Endothelial cell (in vitro differentiated cells): Measurements from ENCODE around the gene MFSD12. TPM values are rescaled to one million over a fixed set of nuclear protein-coding genes. Genes with fewer than 3 reads are reported as not detected.

ENCODE experiments used
- DNase-seq: peaks from one replicate; pipeline ENCODE4 v3.0.0; 2021; ENCODE audit warnings: low spot score
- H3K27ac Mint-ChIP-seq: one replicate; pipeline ENCODE4 v1.8.0; 2021; ENCODE audit warnings: mixed read lengths, inconsistent platforms; ENCODE audit not compliant: unreplicated experiment
- H3K27me3 Mint-ChIP-seq: one replicate; pipeline ENCODE4 v1.8.0; 2021; ENCODE audit warnings: mild to moderate bottlenecking, moderate library complexity, mixed read lengths, inconsistent platforms; ENCODE audit not compliant: unreplicated experiment
- H3K36me3 Mint-ChIP-seq: one replicate; pipeline ENCODE4 v1.8.0; 2021; ENCODE audit warnings: mild to moderate bottlenecking, low read depth, mixed read lengths, inconsistent platforms; ENCODE audit not compliant: unreplicated experiment
- H3K4me1 Mint-ChIP-seq: one replicate; pipeline ENCODE4 v1.8.0; 2021; ENCODE audit warnings: mild to moderate bottlenecking, mixed read lengths, inconsistent platforms; ENCODE audit not compliant: unreplicated experiment
- H3K4me3 Mint-ChIP-seq: one replicate; pipeline ENCODE4 v1.8.0; 2021; ENCODE audit warnings: mild to moderate bottlenecking, mixed read lengths, inconsistent platforms; ENCODE audit not compliant: unreplicated experiment
- H3K9me3 Mint-ChIP-seq: one replicate; pipeline ENCODE4 v1.8.0; 2021; ENCODE audit warnings: mixed read lengths, inconsistent platforms; ENCODE audit not compliant: unreplicated experiment
- CTCF ChIP-seq: fragments of 200-600 bp; sonication (generic); IDR thresholded peaks from one replicate; pipeline ENCODE4 v1.5.0; 2021; ENCODE audit warnings: antibody characterized with exemption; ENCODE audit not compliant: unreplicated experiment
- total RNA-seq: library from RNA; stranded (reverse); fragmentation: NEBNext Ultra II Directional; extraction: Animal tissue kit (Norgen Biotek cat#: 25700); gene quantifications from one replicate; pipeline ENCODE4 v1.2.1, GENCODE V29; 2021; ENCODE audit not compliant: unreplicated experiment

The MFSD12 gene
- total RNA-seq, 1 donor from 2014 or later = 54.5 TPM

GRCh38 chr19:3605361-3605760 lies 48.0 kb upstream of the MFSD12 start:
- Mint-ChIP-seq H3K27ac (no peak overlapping the region), H3K27me3 (peaks cover 4% of the 10 kb centered on the region), H3K4me1 (peaks cover 11% of the 10 kb centered on the region), H3K36me3 (no peaks in the 10 kb centered on the region), H3K4me3 (no peak overlapping the region), H3K9me3 (no peaks in the 10 kb centered on the region)
- no peak for TF ChIP-seq CTCF
- DNase-seq = no peak

DNA sequence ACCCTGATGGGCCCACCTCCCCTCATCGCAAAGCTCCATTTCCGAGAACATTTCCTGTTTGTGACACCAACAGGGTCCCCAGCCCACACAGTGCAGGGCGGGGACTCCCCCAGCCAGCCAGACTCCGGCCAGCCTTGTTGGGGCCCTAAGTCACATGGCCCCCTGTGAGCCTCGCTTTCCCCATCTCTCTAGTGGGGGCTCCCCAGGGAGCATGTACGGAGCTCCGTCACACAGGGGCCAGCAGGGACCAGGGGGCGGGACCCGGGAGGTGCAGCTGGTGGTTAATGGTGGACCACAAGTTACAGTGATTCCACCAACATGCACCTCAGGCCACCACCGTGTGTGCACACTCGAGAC lies 47.6 kb upstream of the MFSD12 start:
- H3K27me3 Mint-ChIP-seq = peaks cover 4% of the 10 kb centered on the region
- DNase-seq = no peak
- H3K36me3 Mint-ChIP-seq = no peaks in the 10 kb centered on the region
- no peaks in the 10 kb centered on the region for H3K9me3 Mint-ChIP-seq
- no peak overlapping the region for H3K4me3 Mint-ChIP-seq
- H3K4me1 Mint-ChIP-seq = peaks cover 11% of the 10 kb centered on the region
- TF ChIP-seq CTCF = no peak
- H3K27ac Mint-ChIP-seq = no peak overlapping the region

GRCh38 chr19:3604227-3604986 lies 47.0 kb upstream of the MFSD12 start:
- no peak for TF ChIP-seq CTCF
- H3K4me3 Mint-ChIP-seq = no peak overlapping the region
- no peaks in the 10 kb centered on the region for H3K9me3 Mint-ChIP-seq
- H3K4me1 Mint-ChIP-seq = peaks cover 8% of the 10 kb centered on the region
- no peaks in the 10 kb centered on the region for H3K36me3 Mint-ChIP-seq
- no peak for DNase-seq
- H3K27me3 Mint-ChIP-seq = peaks cover 4% of the 10 kb centered on the region
- no peak overlapping the region for H3K27ac Mint-ChIP-seq

DNA sequence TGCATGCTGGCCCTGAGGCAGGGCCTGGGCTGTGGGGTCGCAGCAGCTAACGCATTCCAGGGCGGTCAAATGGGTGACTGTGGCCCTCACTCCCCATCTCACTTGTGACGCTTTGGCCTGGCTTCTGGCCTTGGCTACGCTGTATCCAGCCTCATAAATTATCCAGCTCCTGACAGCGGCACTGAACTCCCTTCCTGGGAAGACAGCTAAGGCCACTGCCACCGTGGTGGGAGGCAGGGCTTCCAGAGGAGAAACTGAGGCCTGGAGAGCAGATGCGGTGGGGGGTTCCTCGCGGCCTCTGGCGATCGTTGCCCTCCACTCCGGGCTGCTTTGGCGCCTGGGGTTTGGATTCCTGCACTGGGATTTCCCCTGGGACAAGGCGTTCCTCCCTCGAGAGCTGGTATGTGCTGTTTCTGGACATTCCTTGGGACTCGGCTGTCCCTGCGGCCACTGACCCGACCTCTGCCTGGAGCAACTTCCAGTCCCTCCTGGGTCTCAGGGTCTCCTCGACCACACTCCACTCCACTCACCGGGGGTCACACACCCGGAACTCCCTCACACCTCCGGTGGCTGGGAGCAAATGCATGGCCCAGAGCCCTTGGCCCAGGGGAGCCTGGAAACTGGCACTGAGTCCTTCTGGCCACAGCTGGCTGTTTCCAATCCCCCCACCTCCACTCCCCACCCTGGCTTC lies 45.9 kb upstream of the MFSD12 start:
- Mint-ChIP-seq H3K4me1 (peaks cover 7% of the 10 kb centered on the region), H3K27ac (no peak overlapping the region), H3K27me3 (peaks cover 4% of the 10 kb centered on the region), H3K9me3 (no peaks in the 10 kb centered on the region), H3K4me3 (no peak overlapping the region), H3K36me3 (no peaks in the 10 kb centered on the region)
- TF ChIP-seq CTCF = no peak
- no peak for DNase-seq

DNA sequence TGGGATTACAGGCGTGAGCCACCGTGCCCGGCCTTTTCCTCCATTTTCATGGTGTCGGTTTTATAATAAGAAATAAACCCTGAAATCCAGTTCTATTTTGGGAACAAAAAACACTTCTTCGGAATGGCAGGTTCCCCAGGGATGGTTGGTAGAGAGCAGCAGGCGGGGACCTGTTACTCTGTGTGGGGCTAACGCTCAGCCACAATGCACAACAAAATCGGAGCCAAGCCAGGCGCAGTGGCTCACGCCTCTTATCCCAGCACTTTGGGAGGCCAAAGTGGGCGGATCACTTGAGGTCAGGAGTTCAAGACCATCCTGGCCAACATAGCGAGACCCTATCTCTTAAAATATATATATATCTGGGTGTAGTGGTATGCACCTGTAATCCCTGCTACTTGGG lies 43.6 kb upstream of the MFSD12 start:
- Mint-ChIP-seq H3K27me3 (peaks cover 1% of the 10 kb centered on the region), H3K36me3 (no peaks in the 10 kb centered on the region), H3K9me3 (no peaks in the 10 kb centered on the region), H3K4me1 (no peaks in the 10 kb centered on the region), H3K27ac (no peak overlapping the region), H3K4me3 (no peak overlapping the region)
- TF ChIP-seq CTCF = no peak
- DNase-seq = no peak
